HepG2 (cell line): Measurements from ENCODE around the gene NDUFAF8. TPM values are rescaled to one million over a fixed set of nuclear protein-coding genes. Genes with fewer than 3 reads are reported as not detected.
A peak's percentile ranks its signal among the peaks of the same experiment; 100 is the strongest.

Experiments
- GATAD2A ChIP-seq: IDR thresholded peaks from 2 replicates; pipeline ENCODE4 v1.6.1; 2016
- PCBP2 ChIP-seq: fragments of 200-400 bp; formaldehyde crosslinking; optimal IDR thresholded peaks from 2 replicates; pipeline ENCODE3; 2018; ENCODE audit warnings: low read length, low read depth; ENCODE audit not compliant: poor library complexity, severe bottlenecking
- SP2 ChIP-seq: sonication (generic); formaldehyde crosslinking; IDR thresholded peaks from 2 replicates; pipeline ENCODE4 v1.5.1; 2020; ENCODE audit warnings: mild to moderate bottlenecking, missing genetic modification reagents
- TP53 ChIP-seq: sonication (generic); formaldehyde crosslinking; conservative IDR thresholded peaks from 2 replicates; pipeline ENCODE4 v1.4.0; 2020; ENCODE audit warnings: missing genetic modification reagents
- ZBTB42 ChIP-seq: sonication (generic); formaldehyde crosslinking; IDR thresholded peaks from 2 replicates; pipeline ENCODE4 v1.5.0; 2020; ENCODE audit warnings: mild to moderate bottlenecking, missing genetic modification reagents
- ZFY ChIP-seq: sonication (generic); formaldehyde crosslinking; IDR thresholded peaks from 2 replicates; pipeline ENCODE4 v1.4.0; 2020; ENCODE audit warnings: missing genetic modification reagents
- polyA plus RNA-seq, 8 experiments: library from polyadenylated mRNA; depleted of rRNA in 3 of 8; stranded (reverse) in 7 of 8; unstranded in 1 of 8; fragments of >200 nt; fragmentation: Illumina TruSeq in 4 of 8; extraction: Trizol in 4 of 8; gene quantifications; 2 replicates each; pipeline versions ENCODE4 v1.2.1 to v1.2.3, GENCODE V29; 2011 to 2016; ENCODE audit warnings: low read depth in 4 of 8, missing spikeins in 1 of 8, mixed read lengths in 1 of 8; ENCODE audit not compliant: insufficient read depth in 1 of 8
- total RNA-seq, 5 experiments: library from RNA; depleted of rRNA; stranded (reverse); fragments of >200 nt; fragmentation: Illumina TruSeq; extraction: Trizol; gene quantifications; 2 replicates each; pipeline ENCODE4 v1.2.3, GENCODE V29; 2016; ENCODE audit warnings: low read depth in 1 of 5
- TF ChIP-seq, protein P1 (sequence below): sonication (generic); formaldehyde crosslinking; IDR thresholded peaks from 2 replicates; pipeline ENCODE4 v1.5.1; 2020; ENCODE audit warnings: missing genetic modification reagents, mild to moderate bottlenecking, borderline replicate concordance
- TF ChIP-seq, protein P2 (sequence below): sonication (generic); formaldehyde crosslinking; IDR thresholded peaks from 2 replicates; pipeline ENCODE4 v1.8.0; 2022; ENCODE audit warnings: low read depth, missing genetic modification reagents
- TF ChIP-seq, protein P3 (sequence below): sonication (generic); formaldehyde crosslinking; IDR thresholded peaks from 2 replicates; pipeline ENCODE4 v1.5.0; 2020; ENCODE audit warnings: mild to moderate bottlenecking, missing genetic modification reagents, borderline replicate concordance

Gene NDUFAF8
- total and polyA plus RNA-seq, 2 of the 13 experiments (the other 11 are each of a cell fraction or from before 2014, with no cell fraction given), result 75.6 to 233 TPM

DNA sequence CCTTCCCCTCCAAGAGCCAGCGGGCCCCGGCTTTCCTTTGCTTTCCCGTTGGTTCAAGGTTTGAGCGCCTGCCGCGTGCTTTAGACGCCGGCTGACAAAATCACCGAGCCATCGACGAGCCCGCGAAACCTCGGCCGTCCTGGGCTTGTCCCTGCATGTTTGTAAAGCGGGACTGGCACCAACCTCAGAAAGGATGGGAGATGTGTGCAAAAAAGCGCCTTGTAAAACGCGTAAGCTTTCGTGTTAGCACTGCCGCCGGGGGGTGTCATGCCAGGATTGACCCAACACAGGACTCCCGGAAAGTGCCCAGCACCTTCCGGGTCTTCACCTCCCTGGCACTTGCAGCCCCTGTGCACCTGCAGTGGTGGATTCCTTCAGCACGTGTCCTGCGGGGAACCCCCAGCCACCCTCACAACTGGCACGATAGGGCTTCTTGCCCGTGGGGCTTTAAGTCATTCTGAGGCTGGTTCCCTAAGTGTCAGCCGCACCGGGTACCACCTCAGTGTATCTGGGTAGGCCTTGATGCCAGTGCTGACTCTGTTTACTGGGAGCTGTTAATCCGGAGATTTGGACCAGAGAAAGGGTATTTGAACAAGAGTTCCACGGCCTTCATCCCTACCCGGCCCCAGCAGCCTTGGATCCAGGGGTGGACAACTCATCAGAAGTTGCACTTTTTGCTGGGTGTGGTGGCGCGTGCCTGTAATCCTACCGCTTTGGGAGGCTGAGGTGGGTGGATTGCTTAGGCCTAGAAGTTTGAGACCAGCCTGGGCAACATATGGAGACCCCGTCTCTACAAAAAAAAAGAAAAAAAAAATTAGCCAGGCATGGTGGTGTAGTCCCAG lies 817 bp downstream of the NDUFAF8 start (continued):
- TF ChIP-seq, protein P1, sequence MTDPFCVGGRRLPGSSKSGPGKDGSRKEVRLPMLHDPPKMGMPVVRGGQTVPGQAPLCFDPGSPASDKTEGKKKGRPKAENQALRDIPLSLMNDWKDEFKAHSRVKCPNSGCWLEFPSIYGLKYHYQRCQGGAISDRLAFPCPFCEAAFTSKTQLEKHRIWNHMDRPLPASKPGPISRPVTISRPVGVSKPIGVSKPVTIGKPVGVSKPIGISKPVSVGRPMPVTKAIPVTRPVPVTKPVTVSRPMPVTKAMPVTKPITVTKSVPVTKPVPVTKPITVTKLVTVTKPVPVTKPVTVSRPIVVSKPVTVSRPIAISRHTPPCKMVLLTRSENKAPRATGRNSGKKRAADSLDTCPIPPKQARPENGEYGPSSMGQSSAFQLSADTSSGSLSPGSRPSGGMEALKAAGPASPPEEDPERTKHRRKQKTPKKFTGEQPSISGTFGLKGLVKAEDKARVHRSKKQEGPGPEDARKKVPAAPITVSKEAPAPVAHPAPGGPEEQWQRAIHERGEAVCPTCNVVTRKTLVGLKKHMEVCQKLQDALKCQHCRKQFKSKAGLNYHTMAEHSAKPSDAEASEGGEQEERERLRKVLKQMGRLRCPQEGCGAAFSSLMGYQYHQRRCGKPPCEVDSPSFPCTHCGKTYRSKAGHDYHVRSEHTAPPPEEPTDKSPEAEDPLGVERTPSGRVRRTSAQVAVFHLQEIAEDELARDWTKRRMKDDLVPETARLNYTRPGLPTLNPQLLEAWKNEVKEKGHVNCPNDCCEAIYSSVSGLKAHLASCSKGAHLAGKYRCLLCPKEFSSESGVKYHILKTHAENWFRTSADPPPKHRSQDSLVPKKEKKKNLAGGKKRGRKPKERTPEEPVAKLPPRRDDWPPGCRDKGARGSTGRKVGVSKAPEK (CRISPR knock-in tag), result no peak
- TF ChIP-seq ZBTB42 (CRISPR knock-in tag), result no peak
- TF ChIP-seq, protein P2, sequence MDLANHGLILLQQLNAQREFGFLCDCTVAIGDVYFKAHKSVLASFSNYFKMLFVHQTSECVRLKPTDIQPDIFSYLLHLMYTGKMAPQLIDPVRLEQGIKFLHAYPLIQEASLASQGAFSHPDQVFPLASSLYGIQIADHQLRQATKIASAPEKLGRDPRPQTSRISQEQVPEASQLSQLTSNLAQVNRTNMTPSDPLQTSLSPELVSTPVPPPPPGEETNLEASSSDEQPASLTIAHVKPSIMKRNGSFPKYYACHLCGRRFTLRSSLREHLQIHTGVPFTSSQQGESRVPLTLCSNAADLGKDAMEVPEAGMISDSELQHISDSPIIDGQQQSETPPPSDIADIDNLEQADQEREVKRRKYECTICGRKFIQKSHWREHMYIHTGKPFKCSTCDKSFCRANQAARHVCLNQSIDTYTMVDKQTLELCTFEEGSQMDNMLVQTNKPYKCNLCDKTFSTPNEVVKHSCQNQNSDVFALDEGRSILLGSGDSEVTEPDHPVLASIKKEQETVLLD (CRISPR knock-in tag), result no peak
- no peak for TF ChIP-seq GATAD2A (CRISPR knock-in tag)
- TF ChIP-seq SP2, result no peak
- TF ChIP-seq TP53 (CRISPR knock-in tag), result peak; percentile 90; the same call in 1 of the 2 replicates
- TF ChIP-seq ZFY, result no peak
- TF ChIP-seq, protein P3, sequence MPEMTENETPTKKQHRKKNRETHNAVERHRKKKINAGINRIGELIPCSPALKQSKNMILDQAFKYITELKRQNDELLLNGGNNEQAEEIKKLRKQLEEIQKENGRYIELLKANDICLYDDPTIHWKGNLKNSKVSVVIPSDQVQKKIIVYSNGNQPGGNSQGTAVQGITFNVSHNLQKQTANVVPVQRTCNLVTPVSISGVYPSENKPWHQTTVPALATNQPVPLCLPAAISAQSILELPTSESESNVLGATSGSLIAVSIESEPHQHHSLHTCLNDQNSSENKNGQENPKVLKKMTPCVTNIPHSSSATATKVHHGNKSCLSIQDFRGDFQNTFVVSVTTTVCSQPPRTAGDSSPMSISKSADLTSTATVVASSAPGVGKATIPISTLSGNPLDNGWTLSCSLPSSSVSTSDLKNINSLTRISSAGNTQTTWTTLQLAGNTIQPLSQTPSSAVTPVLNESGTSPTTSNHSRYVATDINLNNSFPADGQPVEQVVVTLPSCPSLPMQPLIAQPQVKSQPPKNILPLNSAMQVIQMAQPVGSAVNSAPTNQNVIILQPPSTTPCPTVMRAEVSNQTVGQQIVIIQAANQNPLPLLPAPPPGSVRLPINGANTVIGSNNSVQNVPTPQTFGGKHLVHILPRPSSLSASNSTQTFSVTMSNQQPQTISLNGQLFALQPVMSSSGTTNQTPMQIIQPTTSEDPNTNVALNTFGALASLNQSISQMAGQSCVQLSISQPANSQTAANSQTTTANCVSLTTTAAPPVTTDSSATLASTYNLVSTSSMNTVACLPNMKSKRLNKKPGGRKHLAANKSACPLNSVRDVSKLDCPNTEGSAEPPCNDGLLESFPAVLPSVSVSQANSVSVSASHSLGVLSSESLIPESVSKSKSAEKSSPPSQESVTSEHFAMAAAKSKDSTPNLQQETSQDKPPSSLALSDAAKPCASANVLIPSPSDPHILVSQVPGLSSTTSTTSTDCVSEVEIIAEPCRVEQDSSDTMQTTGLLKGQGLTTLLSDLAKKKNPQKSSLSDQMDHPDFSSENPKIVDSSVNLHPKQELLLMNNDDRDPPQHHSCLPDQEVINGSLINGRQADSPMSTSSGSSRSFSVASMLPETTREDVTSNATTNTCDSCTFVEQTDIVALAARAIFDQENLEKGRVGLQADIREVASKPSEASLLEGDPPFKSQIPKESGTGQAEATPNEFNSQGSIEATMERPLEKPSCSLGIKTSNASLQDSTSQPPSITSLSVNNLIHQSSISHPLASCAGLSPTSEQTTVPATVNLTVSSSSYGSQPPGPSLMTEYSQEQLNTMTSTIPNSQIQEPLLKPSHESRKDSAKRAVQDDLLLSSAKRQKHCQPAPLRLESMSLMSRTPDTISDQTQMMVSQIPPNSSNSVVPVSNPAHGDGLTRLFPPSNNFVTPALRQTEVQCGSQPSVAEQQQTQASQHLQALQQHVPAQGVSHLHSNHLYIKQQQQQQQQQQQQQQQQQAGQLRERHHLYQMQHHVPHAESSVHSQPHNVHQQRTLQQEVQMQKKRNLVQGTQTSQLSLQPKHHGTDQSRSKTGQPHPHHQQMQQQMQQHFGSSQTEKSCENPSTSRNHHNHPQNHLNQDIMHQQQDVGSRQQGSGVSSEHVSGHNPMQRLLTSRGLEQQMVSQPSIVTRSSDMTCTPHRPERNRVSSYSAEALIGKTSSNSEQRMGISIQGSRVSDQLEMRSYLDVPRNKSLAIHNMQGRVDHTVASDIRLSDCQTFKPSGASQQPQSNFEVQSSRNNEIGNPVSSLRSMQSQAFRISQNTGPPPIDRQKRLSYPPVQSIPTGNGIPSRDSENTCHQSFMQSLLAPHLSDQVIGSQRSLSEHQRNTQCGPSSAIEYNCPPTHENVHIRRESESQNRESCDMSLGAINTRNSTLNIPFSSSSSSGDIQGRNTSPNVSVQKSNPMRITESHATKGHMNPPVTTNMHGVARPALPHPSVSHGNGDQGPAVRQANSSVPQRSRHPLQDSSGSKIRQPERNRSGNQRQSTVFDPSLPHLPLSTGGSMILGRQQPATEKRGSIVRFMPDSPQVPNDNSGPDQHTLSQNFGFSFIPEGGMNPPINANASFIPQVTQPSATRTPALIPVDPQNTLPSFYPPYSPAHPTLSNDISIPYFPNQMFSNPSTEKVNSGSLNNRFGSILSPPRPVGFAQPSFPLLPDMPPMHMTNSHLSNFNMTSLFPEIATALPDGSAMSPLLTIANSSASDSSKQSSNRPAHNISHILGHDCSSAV, result no peak
- no peak for TF ChIP-seq PCBP2
